ENCODE results near the gene SCN9A.

The SCN9A gene

DNA sequence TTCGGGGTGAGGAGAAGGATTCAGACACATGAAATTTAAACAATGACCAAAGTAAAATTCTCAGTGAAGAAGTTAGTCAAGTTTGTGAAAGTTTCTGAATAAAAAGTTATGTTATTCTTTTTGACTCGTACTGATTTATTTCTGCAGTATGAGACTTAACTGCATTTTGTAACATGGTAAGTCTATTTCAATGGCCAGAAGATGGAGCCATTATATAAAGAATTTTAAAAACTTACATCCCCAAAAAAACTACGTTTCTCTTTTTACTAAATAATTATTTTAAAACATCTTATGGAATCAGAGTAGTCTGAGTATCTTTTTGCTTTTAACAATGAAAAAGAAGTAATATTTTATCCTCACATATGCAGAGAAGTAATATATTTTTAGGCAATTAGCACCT is 196.5 kb downstream of the SCN9A start:
- DNase-seq (ENCODE audit: low read depth) = no peak

DNA sequence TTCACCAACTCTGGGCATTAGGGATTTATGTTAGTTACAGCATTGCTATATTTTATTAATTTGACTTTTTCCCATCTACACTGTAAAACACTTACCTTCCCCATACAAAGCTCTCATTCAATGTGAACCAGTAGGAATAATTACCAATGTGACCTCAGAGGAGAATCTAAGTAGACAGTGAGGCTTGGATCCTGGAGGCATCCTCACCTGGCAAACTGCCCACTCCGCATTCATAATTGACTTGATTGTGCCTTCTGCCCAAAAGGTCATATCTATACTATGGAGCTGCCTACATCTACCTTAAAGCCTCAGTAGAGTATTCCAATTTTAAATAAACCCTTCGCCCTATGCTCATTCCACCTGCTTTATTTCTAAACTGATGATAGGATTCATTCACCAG is 202.5 kb downstream of the SCN9A start:
- DNase-seq (ENCODE audit: low read depth) = no peak

DNA sequence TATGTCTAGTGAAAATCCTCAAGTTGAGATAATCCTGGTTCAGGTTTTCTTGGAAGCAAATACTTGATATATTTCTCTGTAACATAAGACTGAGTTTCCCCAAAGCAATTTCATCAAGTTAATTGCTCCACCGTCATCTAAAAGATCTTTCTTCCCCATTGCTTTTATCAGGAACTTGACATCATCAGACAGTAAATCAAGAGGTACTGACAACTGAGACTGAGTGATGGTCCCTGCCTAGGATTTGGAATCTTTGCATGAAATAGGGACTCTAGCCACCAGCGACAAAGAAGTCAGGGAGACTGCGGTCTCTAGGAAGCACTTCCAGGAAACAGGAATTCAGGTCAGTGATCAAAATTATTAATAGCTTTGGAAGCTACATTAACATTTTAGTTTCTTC is 204.5 kb downstream of the SCN9A start:
- no peak for DNase-seq (ENCODE audit: low read depth)

DNA sequence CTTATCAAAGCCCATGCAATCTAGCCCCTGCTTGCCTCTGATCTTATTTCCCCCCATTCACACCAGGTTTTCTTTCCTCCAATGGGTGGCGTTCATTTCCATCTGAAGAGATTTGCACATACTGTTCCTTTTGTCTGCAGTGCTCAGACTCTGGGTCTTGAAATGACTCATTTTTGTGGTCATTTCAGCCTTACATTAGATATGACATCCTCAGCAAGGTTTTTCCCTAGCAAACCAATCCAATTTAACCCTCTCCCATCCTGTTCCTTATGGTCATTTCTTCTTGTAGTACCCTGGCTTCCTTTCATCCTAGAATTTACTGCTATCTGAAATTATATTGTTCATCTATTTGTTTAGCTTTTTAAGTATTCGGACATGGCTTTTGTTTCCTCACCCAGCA is 205.4 kb downstream of the SCN9A start:
- DNase-seq (ENCODE audit: low read depth) = no peak

- no peak for DNase-seq (ENCODE audit: low read depth)
These were observed 208.3 kb downstream of the SCN9A start for GRCh38 chr2:166167449-166167848.

- DNase-seq (ENCODE audit: low read depth) = no peak
These were observed 212.0 kb downstream of the SCN9A start for GRCh38 chr2:166163775-166164174.

GRCh38 chr2:166158546-166158945 is 217.2 kb downstream of the SCN9A start:
- DNase-seq (ENCODE audit: low read depth) = no peak

DNA sequence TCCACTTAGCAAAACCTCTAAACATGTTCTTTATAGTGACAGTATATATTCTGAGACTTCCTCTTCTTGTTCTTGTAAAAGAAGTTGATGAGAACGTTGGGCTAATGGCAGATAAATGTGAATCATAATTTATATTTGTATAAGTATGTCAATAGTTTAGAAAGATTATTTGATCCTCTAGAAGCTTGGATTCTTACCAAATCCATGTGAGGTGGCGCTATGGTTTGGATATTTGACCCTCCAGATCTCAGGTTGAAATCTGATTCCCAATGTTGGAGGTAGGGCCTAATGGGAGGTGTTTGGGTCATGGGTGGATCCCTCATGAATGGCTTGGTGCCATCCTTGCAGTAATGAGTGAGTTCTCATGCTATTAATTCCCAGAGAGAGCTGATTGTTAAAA is 218.2 kb downstream of the SCN9A start:
- no peak for DNase-seq (ENCODE audit: low read depth)

DNA sequence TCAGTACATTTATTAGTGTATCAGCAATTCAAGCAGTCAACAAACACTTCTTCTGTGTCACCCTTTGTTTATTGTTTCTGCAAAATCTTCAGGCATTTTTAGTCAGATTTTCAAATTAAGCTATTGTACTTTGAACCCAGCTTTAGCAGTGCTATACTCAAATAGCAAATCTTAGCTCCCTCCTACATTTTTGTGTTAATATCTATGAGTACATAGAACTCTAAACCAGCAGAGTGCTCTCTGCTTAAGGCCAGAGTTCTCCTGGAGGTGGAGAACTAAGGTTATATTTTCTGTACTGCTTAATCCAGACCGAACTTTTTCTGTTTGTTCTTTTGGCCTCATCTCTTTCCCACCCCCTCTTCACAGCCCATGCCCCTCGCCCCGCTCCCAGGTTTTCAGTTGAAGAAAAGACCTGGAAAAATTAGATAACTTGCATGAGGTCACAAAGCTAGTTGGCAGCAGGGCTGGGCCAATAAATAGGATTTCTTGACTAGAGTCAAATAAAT is 218.7 kb downstream of the SCN9A start:
- DNase-seq (ENCODE audit: low read depth) = no peak

GRCh38 chr2:166155589-166155988 is 220.2 kb downstream of the SCN9A start:
- DNase-seq (ENCODE audit: low read depth) = no peak

- no peak for DNase-seq (ENCODE audit: low read depth)
These were observed 220.9 kb downstream of the SCN9A start for GRCh38 chr2:166154685-166155338.

- DNase-seq (ENCODE audit: low read depth) = no peak
These were observed 223.7 kb downstream of the SCN9A start for GRCh38 chr2:166152064-166152463.

- no peak for DNase-seq (ENCODE audit: low read depth)
These were observed 227.0 kb downstream of the SCN9A start for GRCh38 chr2:166148500-166149400.

- no peak for DNase-seq (ENCODE audit: low read depth)
These were observed 227.9 kb downstream of the SCN9A start for GRCh38 chr2:166147883-166148282.
